SU-DHL-6 (cell line): Measurements from ENCODE around the gene SMCHD1.
"Not testable (repeated sequence)": the region's sequence is repeated elsewhere in the genome, so short reads cannot be mapped to it uniquely, and the experiment has no call there.

Experiments used
- H2AFZ ChIP-seq: fragments of 200-600 bp; sonication (generic); 2 replicates; pipeline ENCODE4 v1.6.1; 2014; ENCODE audit warnings: low read depth, mild to moderate bottlenecking, moderate library complexity, mixed read lengths, antibody characterized with exemption, low read length; ENCODE audit not compliant: severe bottlenecking
- H3F3A ChIP-seq: fragments of 200-600 bp; shearing (Covaris generic); 2 replicates; pipeline ENCODE4 v1.6.0; 2016; ENCODE audit warnings: antibody characterized with exemption, mild to moderate bottlenecking; ENCODE audit not compliant: insufficient read depth
- H3K27ac ChIP-seq: fragments of 200-600 bp; sonication (generic); 2 replicates; pipeline ENCODE4 v1.5.1; 2016; ENCODE audit warnings: low read depth, mild to moderate bottlenecking, low read length, moderate library complexity, mixed read lengths
- H3K27me3 ChIP-seq: fragments of 200-600 bp; sonication (generic), shearing (Covaris generic); 2 replicates; pipeline ENCODE4 v1.6.0; 2014; ENCODE audit warnings: mild to moderate bottlenecking, low read length
- H3K36me3 ChIP-seq: fragments of 200-600 bp; sonication (generic); 2 replicates; pipeline ENCODE4 v1.6.1; 2014; ENCODE audit warnings: mild to moderate bottlenecking, low read length, mixed read lengths
- H3K4me2 ChIP-seq: fragments of 300-600, 200-600 bp; shearing (Covaris generic), sonication (generic); 2 replicates; pipeline ENCODE4 v1.6.0; 2014; ENCODE audit warnings: low read length, low read depth, mild to moderate bottlenecking; ENCODE audit not compliant: poor library complexity, severe bottlenecking
- H3K4me3 ChIP-seq: fragments of 200-600 bp; sonication (generic); 2 replicates; pipeline ENCODE4 v1.5.1; 2014; ENCODE audit warnings: antibody characterized with exemption, low read length, mild to moderate bottlenecking, mixed read lengths; ENCODE audit not compliant: insufficient read depth, poor library complexity, severe bottlenecking
- H3K79me2 ChIP-seq: fragments of 200-600 bp; sonication (generic); 2 replicates; pipeline ENCODE4 v1.6.1; 2014; ENCODE audit warnings: mild to moderate bottlenecking, low read length, moderate library complexity; ENCODE audit not compliant: insufficient read depth
- H3K9ac ChIP-seq: fragments of 200-600 bp; sonication (generic); 2 replicates; pipeline ENCODE4 v1.7.0; 2014; ENCODE audit warnings: mild to moderate bottlenecking, low read length
- H3K9me2 ChIP-seq: fragments of 200-600 bp; sonication (generic); replicated peaks from 2 replicates; pipeline ENCODE4 v1.6.1; 2014; ENCODE audit warnings: low read length; ENCODE audit not compliant: insufficient read depth
- H3K9me3 ChIP-seq: fragments of 200-600 bp; sonication (generic); 2 replicates; pipeline ENCODE4 v1.6.1; 2014; ENCODE audit warnings: low read length, mixed read lengths; ENCODE audit not compliant: insufficient read depth
- H4K20me1 ChIP-seq: fragments of 200-600 bp; sonication (generic); 2 replicates; pipeline ENCODE4 v1.6.1; 2014; ENCODE audit warnings: low read depth, mild to moderate bottlenecking, antibody characterized with exemption, low read length, moderate library complexity, mixed read lengths
- EZH2phosphoT487 ChIP-seq: fragments of 200-600 bp; sonication (generic), shearing (Covaris generic); conservative IDR thresholded peaks from 2 replicates; pipeline ENCODE4 v1.6.1; 2018; ENCODE audit warnings: mild to moderate bottlenecking, antibody characterized with exemption, low read length, moderate library complexity, mixed read lengths
- TF ChIP-seq, protein P1 (sequence below): fragments of 200-600 bp; sonication (generic); IDR thresholded peaks from one replicate; pipeline ENCODE4 v1.5.1; 2017; ENCODE audit warnings: antibody characterized with exemption, mild to moderate bottlenecking, low read length, moderate library complexity; ENCODE audit not compliant: insufficient read depth, poor library complexity, severe bottlenecking

SMCHD1 gene

DNA sequence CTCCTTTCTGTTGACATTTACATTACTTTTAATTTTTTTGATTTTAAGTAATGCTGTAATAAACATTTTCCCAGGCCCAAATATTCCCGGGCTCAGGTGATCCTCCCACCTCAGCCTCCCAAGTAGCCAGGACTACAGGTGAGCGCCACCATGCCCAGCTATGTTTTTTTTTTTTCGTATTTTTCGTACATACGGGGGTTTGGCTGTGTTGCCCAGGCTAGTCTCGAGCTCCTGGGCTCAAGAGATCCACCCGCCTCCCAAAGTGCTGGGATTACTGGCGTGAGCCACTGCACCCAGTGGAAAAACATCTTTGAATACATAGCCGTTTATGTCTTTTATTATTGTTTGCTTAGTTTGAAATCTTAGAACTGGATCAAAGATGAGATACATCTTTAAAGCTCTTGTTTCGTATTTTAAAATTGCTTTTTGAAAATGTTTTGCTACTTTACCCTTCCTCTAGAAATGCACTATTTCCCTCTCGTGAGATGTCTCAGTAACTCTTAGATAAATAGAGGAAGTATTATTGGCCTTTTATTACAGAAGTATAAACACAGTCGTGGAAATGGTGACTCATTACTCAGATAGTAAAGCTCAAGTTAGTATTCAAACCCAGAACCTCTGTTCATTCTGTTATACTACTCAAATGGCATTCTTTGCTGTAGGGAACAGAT, 2.4 kb downstream of the SMCHD1 start:
- no peaks in the 10 kb centered on the region for H3K9me3 ChIP-seq
- peak overlapping the region; percentile 79 for H3K4me3 ChIP-seq
- peak overlapping the region; percentile 42 for H3K27ac ChIP-seq
- H3K36me3 ChIP-seq: no peaks in the 10 kb centered on the region
- H2AFZ ChIP-seq: no peak overlapping the region
- H4K20me1 ChIP-seq: peaks cover 16% of the 10 kb centered on the region
- H3K27me3 ChIP-seq: no peaks in the 10 kb centered on the region
- peak overlapping the region; percentile 95 for H3K9ac ChIP-seq
- peaks cover 68% of the 10 kb centered on the region for H3K79me2 ChIP-seq
- H3F3A ChIP-seq: peaks cover 12% of the 10 kb centered on the region; the same call in 1 of the 2 replicates
- H3K9me2 ChIP-seq: no peaks in the 10 kb centered on the region
- TF ChIP-seq, protein P1, sequence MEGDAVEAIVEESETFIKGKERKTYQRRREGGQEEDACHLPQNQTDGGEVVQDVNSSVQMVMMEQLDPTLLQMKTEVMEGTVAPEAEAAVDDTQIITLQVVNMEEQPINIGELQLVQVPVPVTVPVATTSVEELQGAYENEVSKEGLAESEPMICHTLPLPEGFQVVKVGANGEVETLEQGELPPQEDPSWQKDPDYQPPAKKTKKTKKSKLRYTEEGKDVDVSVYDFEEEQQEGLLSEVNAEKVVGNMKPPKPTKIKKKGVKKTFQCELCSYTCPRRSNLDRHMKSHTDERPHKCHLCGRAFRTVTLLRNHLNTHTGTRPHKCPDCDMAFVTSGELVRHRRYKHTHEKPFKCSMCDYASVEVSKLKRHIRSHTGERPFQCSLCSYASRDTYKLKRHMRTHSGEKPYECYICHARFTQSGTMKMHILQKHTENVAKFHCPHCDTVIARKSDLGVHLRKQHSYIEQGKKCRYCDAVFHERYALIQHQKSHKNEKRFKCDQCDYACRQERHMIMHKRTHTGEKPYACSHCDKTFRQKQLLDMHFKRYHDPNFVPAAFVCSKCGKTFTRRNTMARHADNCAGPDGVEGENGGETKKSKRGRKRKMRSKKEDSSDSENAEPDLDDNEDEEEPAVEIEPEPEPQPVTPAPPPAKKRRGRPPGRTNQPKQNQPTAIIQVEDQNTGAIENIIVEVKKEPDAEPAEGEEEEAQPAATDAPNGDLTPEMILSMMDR: no peak
- no peak for TF ChIP-seq EZH2phosphoT487
- H3K4me2 ChIP-seq: peak overlapping the region; percentile 90

DNA sequence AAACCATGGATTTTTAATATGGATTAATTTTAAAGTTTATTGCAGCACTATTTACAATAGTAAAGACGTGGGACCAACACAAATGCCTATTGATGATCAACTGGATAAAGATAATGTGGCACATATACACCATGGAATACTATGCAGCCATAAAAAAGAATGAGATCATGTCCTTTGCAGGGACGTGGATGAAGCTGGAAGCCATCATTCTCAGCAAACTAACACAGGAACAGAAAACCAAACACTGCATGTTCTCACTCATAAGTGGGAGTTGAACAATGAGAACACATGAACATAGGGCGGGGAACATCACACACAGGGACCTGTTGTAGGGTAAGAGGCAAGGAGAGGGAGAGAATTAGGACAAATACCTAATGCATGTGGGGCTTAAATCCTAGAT, 5.3 kb downstream of the SMCHD1 start:
- H3K9me3 ChIP-seq, H3K4me2 ChIP-seq, H3K9me2 ChIP-seq, H3K27me3 ChIP-seq, H3K9ac ChIP-seq, H3K4me3 ChIP-seq, H2AFZ ChIP-seq, H3K27ac ChIP-seq, H3F3A ChIP-seq, H3K36me3 ChIP-seq: not testable (repeated sequence)
- H3K79me2 ChIP-seq: peaks cover 98% of the 10 kb centered on the region
- peaks cover 34% of the 10 kb centered on the region for H4K20me1 ChIP-seq

DNA sequence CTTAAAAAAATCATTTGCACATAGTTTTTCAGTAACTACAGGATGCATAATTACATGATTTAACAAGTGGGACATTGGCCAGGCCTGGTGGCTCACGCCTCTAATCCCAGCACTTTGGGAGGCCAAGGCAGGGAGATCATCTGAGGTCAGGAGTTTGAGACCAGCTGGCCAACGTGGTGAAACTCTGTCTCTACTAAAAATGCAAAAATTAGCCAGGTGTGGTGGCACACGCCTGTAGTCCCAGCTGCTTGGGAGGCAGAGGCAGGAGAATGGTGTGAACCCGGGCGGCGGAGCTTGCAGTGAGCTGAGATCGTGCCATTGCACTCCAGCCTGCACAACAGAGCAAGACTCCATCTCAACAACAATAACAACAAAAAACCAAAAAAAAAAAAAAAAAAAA, 6.8 kb downstream of the SMCHD1 start:
- peaks cover 15% of the 10 kb centered on the region for H3K36me3 ChIP-seq
- peak overlapping the region; percentile 37 for H3K4me2 ChIP-seq
- peaks cover 44% of the 10 kb centered on the region for H4K20me1 ChIP-seq

DNA sequence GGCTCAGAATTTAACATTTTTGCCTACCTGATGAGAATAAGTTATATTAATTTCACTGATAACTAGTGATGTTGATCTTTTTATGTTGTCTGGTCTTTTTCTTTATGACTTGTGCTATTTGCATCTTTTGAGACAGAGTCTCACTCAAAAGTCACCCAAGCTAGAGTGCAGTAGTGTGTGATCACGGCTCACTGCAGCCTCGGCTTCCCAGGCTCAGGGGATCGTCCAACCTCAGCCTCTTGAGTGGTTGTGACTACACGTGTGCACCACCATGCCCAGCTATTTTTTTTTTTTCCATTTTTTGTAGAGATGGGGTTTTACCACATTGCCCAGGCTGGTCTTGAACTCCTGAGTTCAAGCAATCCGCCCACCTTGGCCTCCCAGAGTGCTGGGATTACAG, 7.5 kb downstream of the SMCHD1 start:
- Histone ChIP-seq H2AFZ (no peak overlapping the region), H3K4me2 (peak overlapping the region; percentile 37), H3K4me3 (no peak overlapping the region), H3K27me3 (no peaks in the 10 kb centered on the region), H3K9me3 (no peaks in the 10 kb centered on the region), H3K9ac (no peak overlapping the region), H3K9me2 (no peaks in the 10 kb centered on the region), H3K79me2 (peaks cover 93% of the 10 kb centered on the region), H3K27ac (peak overlapping the region; percentile 32; the same call in 1 of the 2 replicates), H4K20me1 (peaks cover 41% of the 10 kb centered on the region), H3F3A (peaks cover 8% of the 10 kb centered on the region; the same call in 1 of the 2 replicates), H3K36me3 (peaks cover 18% of the 10 kb centered on the region)
- TF ChIP-seq, protein P1: no peak
- TF ChIP-seq EZH2phosphoT487: no peak

More for the DNA sequence above, 6.8 kb downstream of the SMCHD1 start:
- not testable (repeated sequence) for H2AFZ ChIP-seq, H3K9me2 ChIP-seq, H3K9ac ChIP-seq, H3K27me3 ChIP-seq, H3K9me3 ChIP-seq, H3F3A ChIP-seq, H3K4me3 ChIP-seq
- H3K79me2 ChIP-seq: peaks cover 98% of the 10 kb centered on the region
- H3K27ac ChIP-seq: peak overlapping the region; percentile 32; the same call in 1 of the 2 replicates
